ENCODE data around the gene CLIP1. TPM values are rescaled to one million over a fixed set of nuclear protein-coding genes. Genes with fewer than 3 reads are reported as not detected.

Gene CLIP1
- total RNA-seq, 1 donor from 2014 or later = 70.0 TPM

GRCh38 chr12:122228092-122228491 lies 194.4 kb downstream of the CLIP1 start:
- Histone ChIP-seq H3K4me2 (ENCODE audit: low read length) (no peak overlapping the region), H3K27ac (ENCODE audit: low read depth, low read length) (no peak overlapping the region), H3K36me3 (ENCODE audit: insufficient read depth, low read length) (peaks cover 18% of the 10 kb centered on the region), H3K4me3 (ENCODE audit: insufficient read depth, low read depth, low read length) (no peak overlapping the region), H3K9me3 (ENCODE audit: insufficient read depth, low read depth, low read length) (no peaks in the 10 kb centered on the region), H3K27me3 (ENCODE audit: insufficient read depth, low read length) (no peaks in the 10 kb centered on the region), H4K20me1 (ENCODE audit: insufficient read depth, low read length) (peaks cover 30% of the 10 kb centered on the region), H2AFZ (ENCODE audit: low read depth, low read length) (no peak overlapping the region), H3K4me1 (ENCODE audit: insufficient read depth, low read length) (peaks cover 11% of the 10 kb centered on the region), H3K79me2 (ENCODE audit: insufficient read depth, low read length) (peaks cover 24% of the 10 kb centered on the region), H3K9ac (ENCODE audit: low read length) (no peak overlapping the region)
- H3K4me1 Mint-ChIP-seq (ENCODE audit: low read depth, unreplicated experiment) = peaks cover 15% of the 10 kb centered on the region
- H3K27ac Mint-ChIP-seq (ENCODE audit: unreplicated experiment) = no peak overlapping the region
- no peaks in the 10 kb centered on the region for H3K9me3 Mint-ChIP-seq (ENCODE audit: unreplicated experiment)
- peaks cover 19% of the 10 kb centered on the region for H3K36me3 Mint-ChIP-seq (ENCODE audit: low read depth, unreplicated experiment)
- H3K4me3 Mint-ChIP-seq (ENCODE audit: unreplicated experiment) = no peak overlapping the region
- no peak for TF ChIP-seq CTCF (IDR thresholded peaks at IDR 0.05; ENCODE audit: insufficient read depth, low read depth, low read length)
- TF ChIP-seq EZH2 (IDR thresholded peaks at IDR 0.05; ENCODE audit: insufficient read depth, low read length) = no peak
- FAIRE-seq (no peak), DNase-seq (ENCODE audit: low read depth) (no peak)
- no peaks in the 10 kb centered on the region for H3K27me3 Mint-ChIP-seq (ENCODE audit: low read depth, unreplicated experiment)

GRCh38 chr12:122227341-122227740 lies 195.1 kb downstream of the CLIP1 start:
- TF ChIP-seq CTCF (IDR thresholded peaks at IDR 0.05; ENCODE audit: insufficient read depth, low read depth, low read length) (no peak), EZH2 (IDR thresholded peaks at IDR 0.05; ENCODE audit: insufficient read depth, low read length) (no peak)
- Histone ChIP-seq H3K27me3 (ENCODE audit: insufficient read depth, low read length) (no peaks in the 10 kb centered on the region), H3K4me3 (ENCODE audit: insufficient read depth, low read depth, low read length) (no peak overlapping the region), H3K4me2 (ENCODE audit: low read length) (no peak overlapping the region), H3K9ac (ENCODE audit: low read length) (no peak overlapping the region), H3K27ac (ENCODE audit: low read depth, low read length) (no peak overlapping the region), H4K20me1 (ENCODE audit: insufficient read depth, low read length) (peaks cover 37% of the 10 kb centered on the region), H3K9me3 (ENCODE audit: insufficient read depth, low read depth, low read length) (no peaks in the 10 kb centered on the region), H3K4me1 (ENCODE audit: insufficient read depth, low read length) (peaks cover 14% of the 10 kb centered on the region), H2AFZ (ENCODE audit: low read depth, low read length) (no peak overlapping the region), H3K36me3 (ENCODE audit: insufficient read depth, low read length) (peaks cover 15% of the 10 kb centered on the region), H3K79me2 (ENCODE audit: insufficient read depth, low read length) (peaks cover 32% of the 10 kb centered on the region)
- no peaks in the 10 kb centered on the region for H3K27me3 Mint-ChIP-seq (ENCODE audit: low read depth, unreplicated experiment)
- no peak for DNase-seq (ENCODE audit: low read depth)
- H3K36me3 Mint-ChIP-seq (ENCODE audit: low read depth, unreplicated experiment) = peaks cover 18% of the 10 kb centered on the region
- FAIRE-seq = no peak
- no peaks in the 10 kb centered on the region for H3K9me3 Mint-ChIP-seq (ENCODE audit: unreplicated experiment)
- H3K4me1 Mint-ChIP-seq (ENCODE audit: low read depth, unreplicated experiment) = peaks cover 20% of the 10 kb centered on the region
- no peak overlapping the region for H3K27ac Mint-ChIP-seq (ENCODE audit: unreplicated experiment)
- peak overlapping the region; percentile 27 for H3K4me3 Mint-ChIP-seq (ENCODE audit: unreplicated experiment)

- H3K27ac Mint-ChIP-seq (ENCODE audit: unreplicated experiment) = no peak overlapping the region
- H3K27me3 ChIP-seq (ENCODE audit: insufficient read depth, low read length) = no peaks in the 10 kb centered on the region
- H3K9me3 ChIP-seq (ENCODE audit: insufficient read depth, low read depth, low read length) = no peaks in the 10 kb centered on the region
- peak overlapping the region; percentile 48 for H3K4me3 ChIP-seq (ENCODE audit: insufficient read depth, low read depth, low read length)
- no peaks in the 10 kb centered on the region for H3K9me3 Mint-ChIP-seq (ENCODE audit: unreplicated experiment)
- no peak for DNase-seq (ENCODE audit: low read depth)
- no peaks in the 10 kb centered on the region for H3K27me3 Mint-ChIP-seq (ENCODE audit: low read depth, unreplicated experiment)
- peaks cover 43% of the 10 kb centered on the region for H4K20me1 ChIP-seq (ENCODE audit: insufficient read depth, low read length)
- peaks cover 15% of the 10 kb centered on the region for H3K36me3 Mint-ChIP-seq (ENCODE audit: low read depth, unreplicated experiment)
- no peak overlapping the region for H3K9ac ChIP-seq (ENCODE audit: low read length)
- H3K4me2 ChIP-seq (ENCODE audit: low read length) = peak overlapping the region; percentile 76
- FAIRE-seq = no peak
- H3K4me3 Mint-ChIP-seq (ENCODE audit: unreplicated experiment) = no peak overlapping the region
- H3K4me1 Mint-ChIP-seq (ENCODE audit: low read depth, unreplicated experiment) = peaks cover 26% of the 10 kb centered on the region
- no peak overlapping the region for H3K27ac ChIP-seq (ENCODE audit: low read depth, low read length)
- TF ChIP-seq CTCF (IDR thresholded peaks at IDR 0.05; ENCODE audit: insufficient read depth, low read depth, low read length) = no peak
- TF ChIP-seq EZH2 (IDR thresholded peaks at IDR 0.05; ENCODE audit: insufficient read depth, low read length) = no peak
- peaks cover 14% of the 10 kb centered on the region for H3K36me3 ChIP-seq (ENCODE audit: insufficient read depth, low read length)
- H3K79me2 ChIP-seq (ENCODE audit: insufficient read depth, low read length) = peaks cover 40% of the 10 kb centered on the region
- peak overlapping the region; percentile 72 for H2AFZ ChIP-seq (ENCODE audit: low read depth, low read length)
- H3K4me1 ChIP-seq (ENCODE audit: insufficient read depth, low read length) = peaks cover 14% of the 10 kb centered on the region
Observed at GRCh38 chr12:122226366-122227125, 195.9 kb downstream of the CLIP1 start.
